HCT116 (cell line): ENCODE data around the gene KCNJ8. TPM values are rescaled to one million over a fixed set of nuclear protein-coding genes. Genes with fewer than 3 reads are reported as not detected.

ENCODE experiments used
- ATAC-seq: fragments of 200-7000 bp; cut with Tn5 transposase; 2 replicates; pipeline ENCODE4 v1.9.1; 2020; ENCODE audit warnings: mild to moderate bottlenecking, moderate library complexity
- BruUV-seq: library from RNA; stranded (reverse); fragments of 400-500 nt; replicated peaks from 2 replicates; lab custom pipeline; 2021; lab: Mats Ljungman, UMichigan
- CTCF ChIA-PET: fragments of 300-600 bp; sonication (Branson Sonifier 250); formaldehyde crosslinking; loops from one replicate; lab custom pipeline; 2021; ENCODE audit warnings: antibody characterized with exemption; lab: Charles Lee
- POLR2A ChIA-PET: fragments of 300-600, 350-600 bp; sonication (Branson Sonifier 250); formaldehyde crosslinking; loops from one replicate; lab custom pipeline; 2021; ENCODE audit warnings: antibody characterized with exemption; lab: Charles Lee
- RAD21 ChIA-PET, 2 experiments: fragments of 300-600 bp; sonication (Branson Sonifier 250); formaldehyde crosslinking; loops; one replicate each; lab custom pipeline; 2023; ENCODE audit warnings: low total read pairs in 2 of 2; ENCODE audit not compliant: uncharacterized antibody in 2 of 2, unreplicated experiment in 2 of 2, low non-redundant PET in 1 of 2; lab: Charles Lee
- DNase-seq: peaks from one replicate; pipeline ENCODE4 v3.0.0-alpha.2; 2010; ENCODE audit warnings: low read depth, low spot score
- H2AFZ ChIP-seq: fragments of 200-600 bp; shearing (Covaris generic), sonication (generic); 2 replicates; pipeline ENCODE4 v1.6.1; 2017; ENCODE audit warnings: low read depth, mixed run types, mixed read lengths, antibody characterized with exemption, low read length; ENCODE audit not compliant: poor library complexity, severe bottlenecking
- H3K27ac ChIP-seq: 2 replicates; pipeline ENCODE4 v1.5.1; 2012; ENCODE audit warnings: low read depth, low read length
- H3K27me3 ChIP-seq: fragments of 200-600 bp; sonication (generic); 2 replicates; pipeline ENCODE4 v1.6.1; 2016; ENCODE audit warnings: mixed run types, low read length, mixed read lengths; ENCODE audit not compliant: insufficient read depth
- H3K36me3 ChIP-seq, 2 experiments: fragments of 200-500 bp in 1 of 2; fragments of 200-600 bp in 1 of 2; sonication (Bioruptor generic) in 1 of 2; sonication (generic) in 1 of 2; 2 replicates each; pipeline versions ENCODE4 v1.5.1 to v1.6.1; 2014 to 2016; ENCODE audit warnings: low read length in 2 of 2, inconsistent platforms in 1 of 2, mixed read lengths in 1 of 2, mixed run types in 1 of 2; ENCODE audit not compliant: insufficient read depth in 2 of 2, control insufficient read depth in 1 of 2
- H3K4me1 ChIP-seq, 2 experiments: fragments of 200-600 bp in 1 of 2; sonication (generic) in 1 of 2; 2 replicates each; pipeline versions ENCODE4 v1.5.1 to v1.6.1; 2012 to 2017; ENCODE audit warnings: low read length in 2 of 2, inconsistent platforms in 1 of 2, mild to moderate bottlenecking in 1 of 2, mixed read lengths in 1 of 2, mixed run types in 1 of 2, moderate library complexity in 1 of 2; ENCODE audit not compliant: insufficient read depth in 2 of 2, control insufficient read depth in 1 of 2
- H3K4me2 ChIP-seq: fragments of 200-600 bp; sonication (generic); 2 replicates; pipeline ENCODE4 v1.6.1; 2017; ENCODE audit warnings: mixed run types, low read length, mixed read lengths
- H3K4me3 ChIP-seq, 2 experiments: fragments of 200-600 bp in 1 of 2; sonication (generic) in 1 of 2; replicated peaks in 1 of 2; 2 replicates each; pipeline ENCODE4 v1.5.1; 2011 to 2016; ENCODE audit warnings: low read length in 2 of 2, control low read depth in 1 of 2, low read depth in 1 of 2, mild to moderate bottlenecking in 1 of 2, mixed read lengths in 1 of 2, mixed run types in 1 of 2
- H3K79me2 ChIP-seq: fragments of 200-600 bp; sonication (generic); 2 replicates; pipeline ENCODE4 v1.6.1; 2017; ENCODE audit warnings: mild to moderate bottlenecking, mixed run types, low read length, moderate library complexity, mixed read lengths; ENCODE audit not compliant: insufficient read depth
- H3K9ac ChIP-seq: fragments of 200-600 bp; sonication (generic); 2 replicates; pipeline ENCODE4 v1.6.1; 2016; ENCODE audit warnings: low read length, mixed read lengths
- H3K9me2 ChIP-seq: fragments of 200-600 bp; sonication (generic), shearing (Covaris generic); 2 replicates; pipeline ENCODE4 v1.6.1; 2017; ENCODE audit warnings: mixed run types, mild to moderate bottlenecking, moderate library complexity; ENCODE audit not compliant: insufficient read depth
- H3K9me3 ChIP-seq, 2 experiments: fragments of 200-500 bp in 1 of 2; fragments of 200-600 bp in 1 of 2; sonication (Bioruptor generic) in 1 of 2; sonication (generic) in 1 of 2; 2 replicates each; pipeline ENCODE4 v1.6.1; 2014 to 2017; ENCODE audit warnings: low read length in 2 of 2, mixed read lengths in 2 of 2, inconsistent platforms in 1 of 2, low read depth in 1 of 2, mild to moderate bottlenecking in 1 of 2, mixed run types in 1 of 2, moderate library complexity in 1 of 2; ENCODE audit not compliant: control insufficient read depth in 1 of 2, insufficient read depth in 1 of 2
- H4K20me1 ChIP-seq: fragments of 200-600 bp; sonication (generic), shearing (Covaris generic); 2 replicates; pipeline ENCODE4 v1.6.1; 2017; ENCODE audit warnings: mixed run types, mild to moderate bottlenecking, moderate library complexity; ENCODE audit not compliant: insufficient read depth
- CBX3 ChIP-seq: IDR thresholded peaks from 2 replicates; pipeline ENCODE4 v1.6.1; 2012; ENCODE audit warnings: low read depth
- CEBPB ChIP-seq: IDR thresholded peaks from 2 replicates; pipeline ENCODE4 v1.6.1; 2012; ENCODE audit warnings: low read depth
- CTCF ChIP-seq, 3 experiments: fragments of 200-600 bp in 1 of 3; sonication (generic) in 1 of 3; IDR thresholded peaks in 2 of 3; conservative IDR thresholded peaks in 1 of 3; 2 replicates each; pipeline ENCODE4 v1.5.1; 2012 to 2017; ENCODE audit warnings: low read depth in 2 of 3, low read length in 2 of 3, antibody characterized with exemption in 1 of 3, borderline replicate concordance in 1 of 3, control low read depth in 1 of 3, mild to moderate bottlenecking in 1 of 3, mixed read lengths in 1 of 3, mixed run types in 1 of 3, moderate library complexity in 1 of 3; ENCODE audit not compliant: insufficient read depth in 1 of 3
- ELF1 ChIP-seq: IDR thresholded peaks from 2 replicates; pipeline ENCODE4 v1.6.1; 2012; ENCODE audit warnings: low read depth, borderline replicate concordance
- EZH2 ChIP-seq: fragments of 200-600 bp; sonication (generic); IDR thresholded peaks from 2 replicates; pipeline ENCODE4 v1.6.1; 2017; ENCODE audit warnings: antibody characterized with exemption, mixed run types
- EZH2phosphoT487 ChIP-seq: fragments of 200-600 bp; IDR thresholded peaks from 2 replicates; pipeline ENCODE4 v1.6.1; 2018; ENCODE audit warnings: antibody characterized with exemption, borderline replicate concordance
- FOSL1 ChIP-seq: IDR thresholded peaks from 2 replicates; pipeline ENCODE4 v1.6.1; 2012; ENCODE audit warnings: low read depth
- JUND ChIP-seq: IDR thresholded peaks from 2 replicates; pipeline ENCODE4 v1.6.1; 2012
- POLR2A ChIP-seq: IDR thresholded peaks from 2 replicates; pipeline ENCODE4 v1.7.0; 2011; ENCODE audit warnings: borderline replicate concordance; ENCODE audit not compliant: insufficient read depth, insufficient read length; ENCODE audit errors: extremely low read depth
- POLR2AphosphoS5 ChIP-seq: IDR thresholded peaks from 2 replicates; pipeline ENCODE4 v1.6.1; 2011; ENCODE audit warnings: mild to moderate bottlenecking, low read depth, low read length, moderate library complexity
- RAD21 ChIP-seq: IDR thresholded peaks from 2 replicates; pipeline ENCODE4 v1.6.1; 2012; ENCODE audit warnings: low read depth, mild to moderate bottlenecking
- SP1 ChIP-seq: IDR thresholded peaks from 2 replicates; pipeline ENCODE4 v1.6.1; 2012; ENCODE audit warnings: low read depth
- SRF ChIP-seq: IDR thresholded peaks from 2 replicates; pipeline ENCODE4 v1.6.1; 2012; ENCODE audit warnings: low read depth
- TCF7L2 ChIP-seq: IDR thresholded peaks from 2 replicates; pipeline ENCODE4 v1.7.0; 2011; ENCODE audit warnings: borderline replicate concordance, inconsistent platforms; ENCODE audit not compliant: insufficient read depth, insufficient read length; ENCODE audit errors: extremely low read depth
- ZFX ChIP-seq: fragments of 450-650 bp; IDR thresholded peaks from 2 replicates; pipeline ENCODE4 v1.6.1; 2017
- intact Hi-C: fragments of 100-400 bp; cut with micrococcal nuclease; formaldehyde crosslinking; loops from 2 replicates; pipeline ENCODE4 v1.10.0; 2022
- total RNA-seq: library from RNA; stranded (reverse); gene quantifications from one replicate; pipeline ENCODE4 v1.2.1, GENCODE V29; 2021; ENCODE audit not compliant: unreplicated experiment
- TF ChIP-seq, protein P1 (sequence below): IDR thresholded peaks from 2 replicates; pipeline ENCODE4 v1.6.1; 2012

KCNJ8 gene
- total RNA-seq, 1 experiment from 2014 or later: 0.17 TPM

- ATAC-seq: no peak
- DNase-seq: no peak
- POLR2A ChIA-PET: no interaction called here
Measured at GRCh38 chr12:21766403-21766802, 8.1 kb downstream of the KCNJ8 start.

More at GRCh38 chr12:21766403-21766802, 8.1 kb downstream of the KCNJ8 start:
- Histone ChIP-seq H3K79me2 (no peaks in the 10 kb centered on the region), H3K9me3 (no peaks in the 10 kb centered on the region), H2AFZ (no peak overlapping the region), H3K9ac (no peak overlapping the region), H3K36me3 (no peaks in the 10 kb centered on the region), H3K4me2 (no peak overlapping the region), H3K4me1 (no peaks in the 10 kb centered on the region), H3K4me3 (no peak overlapping the region), H3K27ac (no peak overlapping the region), H4K20me1 (no peaks in the 10 kb centered on the region), H3K27me3 (peaks cover 3% of the 10 kb centered on the region; the same call in 1 of the 2 replicates), H3K9me2 (no peaks in the 10 kb centered on the region)
- CTCF ChIA-PET: no interaction called here
- TF ChIP-seq SRF (no peak), POLR2A (no peak), ELF1 (no peak), SP1 (no peak), EZH2phosphoT487 (no peak), JUND (no peak), POLR2AphosphoS5 (no peak), EZH2 (no peak), CTCF (IDR thresholded peaks at IDR 0.05 in 2 of 3, conservative IDR thresholded peaks at IDR 0.05 in 1 of 3; ENCODE audit: borderline replicate concordance in 1 of 3, insufficient read depth in 1 of 3, low read depth in 2 of 3, low read length in 2 of 3) (no peak), RAD21 (no peak), CEBPB (no peak), CBX3 (no peak), ZFX (no peak), FOSL1 (no peak), TCF7L2 (no peak)
- TF ChIP-seq, protein P1, sequence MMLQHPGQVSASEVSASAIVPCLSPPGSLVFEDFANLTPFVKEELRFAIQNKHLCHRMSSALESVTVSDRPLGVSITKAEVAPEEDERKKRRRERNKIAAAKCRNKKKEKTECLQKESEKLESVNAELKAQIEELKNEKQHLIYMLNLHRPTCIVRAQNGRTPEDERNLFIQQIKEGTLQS: no peak
- no TSS peak for BruUV-seq
- RAD21 ChIA-PET: no interaction called here
- intact Hi-C loops: no loop called here
